Measurements from ENCODE around the gene VWCE.

DNA sequence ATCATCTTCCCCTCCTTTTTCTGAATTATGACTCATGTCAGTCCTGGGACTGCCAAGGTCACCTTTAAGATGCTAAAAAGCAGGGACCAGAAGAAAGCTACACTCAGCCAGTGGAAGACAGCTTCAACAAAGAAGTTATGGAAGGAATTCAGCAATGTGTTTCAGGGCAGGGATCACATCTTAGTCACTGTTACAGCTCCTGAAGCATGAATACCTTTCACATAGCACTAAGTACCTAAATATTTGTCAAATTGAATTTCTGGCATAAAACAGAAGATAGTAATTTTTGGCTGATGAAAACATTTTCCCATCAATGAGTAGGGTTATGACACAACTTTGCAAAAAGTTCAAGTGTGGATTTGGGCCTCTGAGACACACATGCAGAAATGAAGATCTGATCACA, 32.6 kb upstream of the VWCE start:
- TF ChIP-seq, protein P1, sequence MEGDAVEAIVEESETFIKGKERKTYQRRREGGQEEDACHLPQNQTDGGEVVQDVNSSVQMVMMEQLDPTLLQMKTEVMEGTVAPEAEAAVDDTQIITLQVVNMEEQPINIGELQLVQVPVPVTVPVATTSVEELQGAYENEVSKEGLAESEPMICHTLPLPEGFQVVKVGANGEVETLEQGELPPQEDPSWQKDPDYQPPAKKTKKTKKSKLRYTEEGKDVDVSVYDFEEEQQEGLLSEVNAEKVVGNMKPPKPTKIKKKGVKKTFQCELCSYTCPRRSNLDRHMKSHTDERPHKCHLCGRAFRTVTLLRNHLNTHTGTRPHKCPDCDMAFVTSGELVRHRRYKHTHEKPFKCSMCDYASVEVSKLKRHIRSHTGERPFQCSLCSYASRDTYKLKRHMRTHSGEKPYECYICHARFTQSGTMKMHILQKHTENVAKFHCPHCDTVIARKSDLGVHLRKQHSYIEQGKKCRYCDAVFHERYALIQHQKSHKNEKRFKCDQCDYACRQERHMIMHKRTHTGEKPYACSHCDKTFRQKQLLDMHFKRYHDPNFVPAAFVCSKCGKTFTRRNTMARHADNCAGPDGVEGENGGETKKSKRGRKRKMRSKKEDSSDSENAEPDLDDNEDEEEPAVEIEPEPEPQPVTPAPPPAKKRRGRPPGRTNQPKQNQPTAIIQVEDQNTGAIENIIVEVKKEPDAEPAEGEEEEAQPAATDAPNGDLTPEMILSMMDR (IDR thresholded peaks at IDR 0.05), result no peak
- TF ChIP-seq POLR2A (IDR thresholded peaks at IDR 0.05), result no peak
